Measurements from ENCODE around the gene TACR2. TPM values are rescaled to one million over a fixed set of nuclear protein-coding genes. Genes with fewer than 3 reads are reported as not detected.

TACR2 gene
- total and polyA plus RNA-seq, 2 of the 13 experiments (the other 11 are each of a cell fraction or from before 2014, with no cell fraction given), result 0.04 TPM; not detected in 1

DNA sequence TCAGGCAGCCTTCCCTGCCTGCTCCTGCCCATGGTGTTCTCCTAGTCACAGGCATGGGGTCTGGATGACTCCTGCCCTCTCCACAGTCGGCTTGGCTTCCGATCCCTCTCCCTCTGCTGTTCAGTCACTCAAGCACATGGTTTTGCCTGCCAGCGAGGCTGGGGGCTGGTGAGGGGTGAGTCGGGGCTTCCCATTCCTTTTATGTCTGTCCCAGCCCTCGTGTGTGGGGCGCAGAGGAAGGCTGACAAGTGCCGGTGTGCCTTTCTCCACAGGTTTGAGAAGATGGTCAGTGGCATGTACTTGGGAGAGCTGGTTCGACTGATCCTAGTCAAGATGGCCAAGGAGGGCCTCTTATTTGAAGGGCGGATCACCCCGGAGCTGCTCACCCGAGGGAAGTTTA lies 40.1 kb downstream of the TACR2 start:
- intact Hi-C loops (cut with micrococcal nuclease; ENCODE audit: unreplicated experiment), result no loop called here
- H3K36me3 ChIP-seq (replicated peaks in 1 of 2; ENCODE audit: control insufficient read depth in 1 of 2, insufficient read depth in 2 of 2, low read length in 2 of 2), result no peaks in the 10 kb centered on the region
- WGBS (ENCODE audit: low lambda C conversion rate), result 23% methylated on average over 8 of the region's 11 CpGs
- POLR2A ChIA-PET, result no interaction called here
- CTCF ChIA-PET (ENCODE audit: low intra/inter-chr PET ratio, low total read pairs), result no interaction called here
- no peak overlapping the region for H3K9ac ChIP-seq (ENCODE audit: insufficient read depth, low read depth, low read length)
- in situ Hi-C loops (cut with HindIII; ENCODE audit: extremely low pct_ligation_motif_present, low pct_unique_long_range_greater_than_20kb), result no loop called here
- H3K9me3 ChIP-seq (ENCODE audit: low read length), result no peaks in the 10 kb centered on the region
- no peaks in the 10 kb centered on the region for H3K4me1 ChIP-seq (ENCODE audit: insufficient read depth, low read length)
- no peak for FAIRE-seq
- no peak overlapping the region for H2AFZ ChIP-seq (ENCODE audit: low read length)
- no peak overlapping the region for H3K4me2 ChIP-seq (ENCODE audit: low read depth, low read length)
- H3K79me2 ChIP-seq (ENCODE audit: insufficient read depth, low read length), result no peaks in the 10 kb centered on the region
- peaks cover 2 to 32% of the 10 kb centered on the region in 2 experiments; a peak in 2 of 5 replicates for H3K27me3 ChIP-seq (ENCODE audit: control insufficient read depth in 1 of 2, insufficient read depth in 2 of 2, low read length in 2 of 2)
- DNase-seq (ENCODE audit: low spot score), result no peak
- no TSS peak for BruUV-seq (replicated peaks)
- no peak overlapping the region for H3K4me3 ChIP-seq (replicated peaks in 1 of 3; ENCODE audit: insufficient read depth in 1 of 3, low read depth in 2 of 3, low read length in 3 of 3)
- no peaks in the 10 kb centered on the region for H4K20me1 ChIP-seq (ENCODE audit: insufficient read depth, low read length)
- no peak for ATAC-seq
- no peak overlapping the region for H3K27ac ChIP-seq (ENCODE audit: extremely low read length, insufficient read depth, low read length)
- TF ChIP-seq ZNF776 (CRISPR knock-in tag; IDR thresholded peaks at IDR 0.05) (no peak), PRPF4 (IDR thresholded peaks at IDR 0.05; ENCODE audit: low read depth, low read length, poor library complexity, severe bottlenecking) (no peak), HDAC1 (CRISPR knock-in tag; IDR thresholded peaks at IDR 0.05) (no peak), ZFP90 (CRISPR knock-in tag; IDR thresholded peaks at IDR 0.05; ENCODE audit: borderline replicate concordance) (no peak), WIZ (CRISPR knock-in tag; IDR thresholded peaks at IDR 0.05) (no peak), DNMT1 (CRISPR knock-in tag; IDR thresholded peaks at IDR 0.05) (no peak), ZNF543 (CRISPR knock-in tag; IDR thresholded peaks at IDR 0.05) (no peak), ZNF552 (CRISPR knock-in tag; IDR thresholded peaks at IDR 0.05; ENCODE audit: borderline replicate concordance) (no peak), SMAD3 (CRISPR knock-in tag; IDR thresholded peaks at IDR 0.05) (no peak), MATR3 (CRISPR knock-in tag; IDR thresholded peaks at IDR 0.05) (no peak), MED13 (CRISPR knock-in tag; IDR thresholded peaks at IDR 0.05) (no peak), ZBTB7A (CRISPR knock-in tag; IDR thresholded peaks at IDR 0.05) (no peak)
- TF ChIP-seq, protein P1, sequence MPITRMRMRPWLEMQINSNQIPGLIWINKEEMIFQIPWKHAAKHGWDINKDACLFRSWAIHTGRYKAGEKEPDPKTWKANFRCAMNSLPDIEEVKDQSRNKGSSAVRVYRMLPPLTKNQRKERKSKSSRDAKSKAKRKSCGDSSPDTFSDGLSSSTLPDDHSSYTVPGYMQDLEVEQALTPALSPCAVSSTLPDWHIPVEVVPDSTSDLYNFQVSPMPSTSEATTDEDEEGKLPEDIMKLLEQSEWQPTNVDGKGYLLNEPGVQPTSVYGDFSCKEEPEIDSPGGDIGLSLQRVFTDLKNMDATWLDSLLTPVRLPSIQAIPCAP (CRISPR knock-in tag; IDR thresholded peaks at IDR 0.05; ENCODE audit: low read depth), result no peak
- TF ChIP-seq, protein P2, sequence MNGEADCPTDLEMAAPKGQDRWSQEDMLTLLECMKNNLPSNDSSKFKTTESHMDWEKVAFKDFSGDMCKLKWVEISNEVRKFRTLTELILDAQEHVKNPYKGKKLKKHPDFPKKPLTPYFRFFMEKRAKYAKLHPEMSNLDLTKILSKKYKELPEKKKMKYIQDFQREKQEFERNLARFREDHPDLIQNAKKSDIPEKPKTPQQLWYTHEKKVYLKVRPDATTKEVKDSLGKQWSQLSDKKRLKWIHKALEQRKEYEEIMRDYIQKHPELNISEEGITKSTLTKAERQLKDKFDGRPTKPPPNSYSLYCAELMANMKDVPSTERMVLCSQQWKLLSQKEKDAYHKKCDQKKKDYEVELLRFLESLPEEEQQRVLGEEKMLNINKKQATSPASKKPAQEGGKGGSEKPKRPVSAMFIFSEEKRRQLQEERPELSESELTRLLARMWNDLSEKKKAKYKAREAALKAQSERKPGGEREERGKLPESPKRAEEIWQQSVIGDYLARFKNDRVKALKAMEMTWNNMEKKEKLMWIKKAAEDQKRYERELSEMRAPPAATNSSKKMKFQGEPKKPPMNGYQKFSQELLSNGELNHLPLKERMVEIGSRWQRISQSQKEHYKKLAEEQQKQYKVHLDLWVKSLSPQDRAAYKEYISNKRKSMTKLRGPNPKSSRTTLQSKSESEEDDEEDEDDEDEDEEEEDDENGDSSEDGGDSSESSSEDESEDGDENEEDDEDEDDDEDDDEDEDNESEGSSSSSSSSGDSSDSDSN (CRISPR knock-in tag; IDR thresholded peaks at IDR 0.05), result no peak
- TF ChIP-seq, protein P3, sequence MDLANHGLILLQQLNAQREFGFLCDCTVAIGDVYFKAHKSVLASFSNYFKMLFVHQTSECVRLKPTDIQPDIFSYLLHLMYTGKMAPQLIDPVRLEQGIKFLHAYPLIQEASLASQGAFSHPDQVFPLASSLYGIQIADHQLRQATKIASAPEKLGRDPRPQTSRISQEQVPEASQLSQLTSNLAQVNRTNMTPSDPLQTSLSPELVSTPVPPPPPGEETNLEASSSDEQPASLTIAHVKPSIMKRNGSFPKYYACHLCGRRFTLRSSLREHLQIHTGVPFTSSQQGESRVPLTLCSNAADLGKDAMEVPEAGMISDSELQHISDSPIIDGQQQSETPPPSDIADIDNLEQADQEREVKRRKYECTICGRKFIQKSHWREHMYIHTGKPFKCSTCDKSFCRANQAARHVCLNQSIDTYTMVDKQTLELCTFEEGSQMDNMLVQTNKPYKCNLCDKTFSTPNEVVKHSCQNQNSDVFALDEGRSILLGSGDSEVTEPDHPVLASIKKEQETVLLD (CRISPR knock-in tag; IDR thresholded peaks at IDR 0.05; ENCODE audit: low read depth), result no peak
- TF ChIP-seq, protein P4, sequence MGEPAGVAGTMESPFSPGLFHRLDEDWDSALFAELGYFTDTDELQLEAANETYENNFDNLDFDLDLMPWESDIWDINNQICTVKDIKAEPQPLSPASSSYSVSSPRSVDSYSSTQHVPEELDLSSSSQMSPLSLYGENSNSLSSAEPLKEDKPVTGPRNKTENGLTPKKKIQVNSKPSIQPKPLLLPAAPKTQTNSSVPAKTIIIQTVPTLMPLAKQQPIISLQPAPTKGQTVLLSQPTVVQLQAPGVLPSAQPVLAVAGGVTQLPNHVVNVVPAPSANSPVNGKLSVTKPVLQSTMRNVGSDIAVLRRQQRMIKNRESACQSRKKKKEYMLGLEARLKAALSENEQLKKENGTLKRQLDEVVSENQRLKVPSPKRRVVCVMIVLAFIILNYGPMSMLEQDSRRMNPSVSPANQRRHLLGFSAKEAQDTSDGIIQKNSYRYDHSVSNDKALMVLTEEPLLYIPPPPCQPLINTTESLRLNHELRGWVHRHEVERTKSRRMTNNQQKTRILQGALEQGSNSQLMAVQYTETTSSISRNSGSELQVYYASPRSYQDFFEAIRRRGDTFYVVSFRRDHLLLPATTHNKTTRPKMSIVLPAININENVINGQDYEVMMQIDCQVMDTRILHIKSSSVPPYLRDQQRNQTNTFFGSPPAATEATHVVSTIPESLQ (CRISPR knock-in tag; conservative IDR thresholded peaks at IDR 0.05), result no peak
- TF ChIP-seq, protein P5, sequence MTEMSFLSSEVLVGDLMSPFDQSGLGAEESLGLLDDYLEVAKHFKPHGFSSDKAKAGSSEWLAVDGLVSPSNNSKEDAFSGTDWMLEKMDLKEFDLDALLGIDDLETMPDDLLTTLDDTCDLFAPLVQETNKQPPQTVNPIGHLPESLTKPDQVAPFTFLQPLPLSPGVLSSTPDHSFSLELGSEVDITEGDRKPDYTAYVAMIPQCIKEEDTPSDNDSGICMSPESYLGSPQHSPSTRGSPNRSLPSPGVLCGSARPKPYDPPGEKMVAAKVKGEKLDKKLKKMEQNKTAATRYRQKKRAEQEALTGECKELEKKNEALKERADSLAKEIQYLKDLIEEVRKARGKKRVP (CRISPR knock-in tag; IDR thresholded peaks at IDR 0.05), result no peak

Measured in HepG2 (cell line).